Spleen (tissue), 11 donors: Measurements from ENCODE around the gene CBL. TPM values are rescaled to one million over a fixed set of nuclear protein-coding genes. Genes with fewer than 3 reads are reported as not detected.

Experiments
- DNase-seq: peaks from one replicate; pipeline ENCODE4 v3.0.0-alpha.2; 2020
- H3K27ac ChIP-seq, 8 donors: fragments of 200-600 bp; sonication (generic) in 7 of 8; 1 replicate in 4 of 8; 2 replicates in 4 of 8; pipeline versions ENCODE4 v1.5.0 to v1.8.0; 2016 to 2021; ENCODE audit warnings: inconsistent platforms in 4 of 8, mild to moderate bottlenecking in 4 of 8, moderate library complexity in 1 of 8
- H3K27me3 ChIP-seq, 7 donors: fragments of 200-600 bp; sonication (generic) in 6 of 7; replicated peaks in 1 of 7; 1 replicate in 4 of 7; 2 replicates in 3 of 7; pipeline versions ENCODE4 v1.5.0 to v1.8.0; 2016 to 2021; ENCODE audit warnings: inconsistent platforms in 3 of 7, mild to moderate bottlenecking in 1 of 7
- H3K36me3 ChIP-seq, 6 donors: fragments of 200-600 bp; sonication (generic) in 5 of 6; 1 replicate in 4 of 6; 2 replicates in 2 of 6; pipeline versions ENCODE4 v1.5.0 to v1.8.0; 2016 to 2021; ENCODE audit warnings: inconsistent platforms in 2 of 6
- H3K4me1 ChIP-seq, 6 donors: fragments of 200-600 bp; sonication (generic) in 5 of 6; 1 replicate in 3 of 6; 2 replicates in 3 of 6; pipeline versions ENCODE4 v1.5.0 to v1.8.0; 2016 to 2021; ENCODE audit warnings: inconsistent platforms in 3 of 6
- H3K4me3 ChIP-seq, 8 donors: fragments of 200-600 bp; sonication (generic) in 7 of 8; 1 replicate in 4 of 8; 2 replicates in 4 of 8; pipeline versions ENCODE4 v1.5.0 to v1.8.0; 2016 to 2021; ENCODE audit warnings: inconsistent platforms in 4 of 8, mild to moderate bottlenecking in 4 of 8, moderate library complexity in 2 of 8
- H3K9me3 ChIP-seq, 8 donors: fragments of 200-600 bp; sonication (generic) in 7 of 8; 1 replicate in 4 of 8; 2 replicates in 4 of 8; pipeline versions ENCODE4 v1.5.0 to v1.8.0; 2016 to 2021; ENCODE audit warnings: inconsistent platforms in 4 of 8
- CTCF ChIP-seq, 11 experiments: fragments of 200-600 bp in 7 of 11; fragments of 450-650 bp in 4 of 11; sonication (generic) in 4 of 11; IDR thresholded peaks in 8 of 11; conservative IDR thresholded peaks in 3 of 11; 1 replicate in 7 of 11; 2 replicates in 4 of 11; pipeline versions ENCODE4 v1.4.0 to v1.8.0; 2016 to 2021; ENCODE audit warnings: antibody characterized with exemption in 11 of 11, inconsistent platforms in 4 of 11, mild to moderate bottlenecking in 1 of 11
- POLR2A ChIP-seq, 3 donors: fragments of 450-650 bp; IDR thresholded peaks; one replicate each; pipeline ENCODE4 v1.5.1; 2017; ENCODE audit warnings: antibody characterized with exemption in 3 of 3, mild to moderate bottlenecking in 1 of 3
- POLR2AphosphoS5 ChIP-seq, 3 donors: sonication (generic); formaldehyde crosslinking; IDR thresholded peaks; one replicate each; pipeline ENCODE4 v1.5.1; 2017; ENCODE audit warnings: antibody characterized with exemption in 3 of 3
- WGBS, 5 donors: extraction: QIAGEN DNeasy Blood & Tissue Kit in 3 of 5; methylation state at CpG; one replicate each; pipeline versions ENCODE4 v1.1.5 to v1.1.7; 2013 to 2018; 5-methylcytosine and 5-hydroxymethylcytosine counted together
- intact Hi-C: fragments of 100-400 bp; cut with DNase I; formaldehyde crosslinking; loops from one replicate; pipeline ENCODE4 v1.15.0; 2023; ENCODE audit warnings: low total_unique reads
- polyA plus RNA-seq, 3 donors: library from polyadenylated mRNA; stranded (reverse); fragments of 200-250 nt; gene quantifications; one replicate each; pipeline ENCODE4 v1.2.1, GENCODE V29; 2013
- total RNA-seq, 7 donors: library from RNA; depleted of rRNA in 3 of 7; stranded (reverse); fragments of >200 nt in 3 of 7; fragmentation: NEBNext Ultra II Directional in 4 of 7; extraction: Animal tissue kit (Norgen Biotek cat#: 25700) in 4 of 7; gene quantifications; one replicate each; pipeline versions ENCODE4 v1.1.0 to v1.2.1, GENCODE V29; 2016 to 2021
- donor health status: healthy with polysubstance abuse.
- donor health status: DM: no; HTN: no; CAD: no; lungs with moderate emphysema.
- donor health status: DM: no; HTN: no; CAD: no.
- donor health status: Bipolar disorder and iron deficiency.
- donor health status: healthy.
- donor health status: DM: no; HTN: no; CAD: no.
- donor health status: DM: yes; HTN: yes; CAD: no.

Gene CBL
- total and polyA plus RNA-seq, 10 donors: 9.4 to 56.3 (median 45.8) TPM

- intact Hi-C loops: no loop called here
- Histone ChIP-seq H3K36me3 (peaks cover 0 to 13% (median 3%) of the 10 kb centered on the region in 6 donors), H3K4me1 (peaks cover 40 to 71% (median 62%) of the 10 kb centered on the region in 6 donors), H3K4me3 (no peak overlapping the region), H3K27ac (peak overlapping the region in 4 of 8 donors; percentile 22 to 72 (median 56)), H3K27me3 (no peaks in the 10 kb centered on the region), H3K9me3 (no peaks in the 10 kb centered on the region)
- no peak for DNase-seq
- TF ChIP-seq POLR2A (IDR thresholded peaks at IDR 0.05) (no peak), POLR2AphosphoS5 (IDR thresholded peaks at IDR 0.05) (no peak)
- 44 to 68% (median 52%) methylated on average over 3 of the region's 3 CpGs for WGBS, 5 donors
These were observed 52.8 kb downstream of the CBL start for GRCh38 chr11:119258983-119259382.

- Histone ChIP-seq H3K9me3 (no peaks in the 10 kb centered on the region), H3K36me3 (no peaks in the 10 kb centered on the region), H3K4me1 (peaks cover 53 to 100% (median 89%) of the 10 kb centered on the region in 6 donors), H3K27me3 (no peaks in the 10 kb centered on the region), H3K27ac (peak overlapping the region; percentile 40 to 69 (median 66)), H3K4me3 (no peak overlapping the region)
- no peak for DNase-seq
- 29 to 35% (median 31%) methylated on average over 5 of the region's 5 CpGs for WGBS, 5 donors
- no peak for TF ChIP-seq POLR2A (IDR thresholded peaks at IDR 0.05)
- no peak for TF ChIP-seq POLR2AphosphoS5 (IDR thresholded peaks at IDR 0.05)
- no peak for TF ChIP-seq CTCF (IDR thresholded peaks at IDR 0.05 in 8 of 11, conservative IDR thresholded peaks at IDR 0.05 in 3 of 11)
- intact Hi-C loops: no loop called here
These were observed 56.7 kb downstream of the CBL start for GRCh38 chr11:119262668-119263351.

GRCh38 chr11:119263352-119263940 lies 57.3 kb downstream of the CBL start:
- H3K36me3 ChIP-seq: no peaks in the 10 kb centered on the region
- no peak for TF ChIP-seq CTCF (IDR thresholded peaks at IDR 0.05 in 8 of 11, conservative IDR thresholded peaks at IDR 0.05 in 3 of 11)
- TF ChIP-seq POLR2A (IDR thresholded peaks at IDR 0.05): no peak
- no peak for TF ChIP-seq POLR2AphosphoS5 (IDR thresholded peaks at IDR 0.05)
- DNase-seq: no peak
- H3K27me3 ChIP-seq: no peaks in the 10 kb centered on the region
- H3K9me3 ChIP-seq: no peaks in the 10 kb centered on the region
- H3K4me3 ChIP-seq: peak overlapping the region in 1 of 8 donors; percentile 4
- 0 to 3% (median 1%) methylated on average over 3 of the region's 3 CpGs for WGBS, 5 donors
- peaks cover 48 to 100% (median 87%) of the 10 kb centered on the region in 6 donors for H3K4me1 ChIP-seq
- H3K27ac ChIP-seq: peak overlapping the region; percentile 40 to 69 (median 66)
- intact Hi-C loops: no loop called here

- Histone ChIP-seq H3K27ac (peak overlapping the region in 6 of 8 donors; percentile 14 to 54 (median 43)), H3K4me1 (peaks cover 38 to 83% (median 62%) of the 10 kb centered on the region in 6 donors), H3K27me3 (no peaks in the 10 kb centered on the region), H3K36me3 (no peaks in the 10 kb centered on the region), H3K4me3 (no peak overlapping the region), H3K9me3 (no peaks in the 10 kb centered on the region)
- DNase-seq: no peak
- TF ChIP-seq POLR2AphosphoS5 (IDR thresholded peaks at IDR 0.05) (no peak), CTCF (IDR thresholded peaks at IDR 0.05 in 8 of 11, conservative IDR thresholded peaks at IDR 0.05 in 3 of 11) (no peak), POLR2A (IDR thresholded peaks at IDR 0.05) (no peak)
- 43 to 62% (median 52%) methylated on average over 3 of the region's 3 CpGs for WGBS, 5 donors
- intact Hi-C loops: no loop called here
These were observed 59.9 kb downstream of the CBL start for GRCh38 chr11:119266063-119266462.
